B cell (primary cell): ENCODE results near the gene BCL11A. TPM values are rescaled to one million over a fixed set of nuclear protein-coding genes. Genes with fewer than 3 reads are reported as not detected.

Experiments
- ATAC-seq: fragments of 200-7000 bp; cut with Tn5 transposase; one replicate; pipeline ENCODE4 v1.10.0; 2021; ENCODE audit warnings: low read depth, mild to moderate bottlenecking, moderate number of reproducible peaks, moderate library complexity
- CTCF ChIA-PET: fragments of 350-600 bp; sonication (Branson Sonifier 250); formaldehyde crosslinking; loops from one replicate; lab custom pipeline; 2021; ENCODE audit warnings: antibody characterized with exemption, inconsistent platforms; lab: Charles Lee
- POLR2A ChIA-PET: fragments of 350-600 bp; sonication (Branson Sonifier 250); formaldehyde crosslinking; loops from one replicate; lab custom pipeline; 2021; ENCODE audit warnings: antibody characterized with exemption; lab: Charles Lee
- DNase-seq: peaks from one replicate; pipeline ENCODE4 v3.0.0; 2013
- H2AFZ ChIP-seq: 2 replicates; pipeline ENCODE4 v1.6.1; 2012; ENCODE audit warnings: mild to moderate bottlenecking, low read depth, low read length; ENCODE audit not compliant: insufficient read depth, poor library complexity, severe bottlenecking
- H3K27ac ChIP-seq, 2 donors: 1 replicate in 1 of 2; 2 replicates in 1 of 2; pipeline ENCODE4 v1.5.1; 2012 to 2013; ENCODE audit warnings: low read length in 2 of 2, mild to moderate bottlenecking in 2 of 2, moderate library complexity in 1 of 2
- H3K27me3 ChIP-seq, 4 experiments: fragments of 200-600 bp in 1 of 4; sonication (generic) in 1 of 4; replicated peaks in 1 of 4; 1 replicate in 2 of 4; 2 replicates in 2 of 4; pipeline versions ENCODE4 v1.6.1 to v1.7.0; 2013 to 2016; ENCODE audit warnings: low read length in 3 of 4, mild to moderate bottlenecking in 2 of 4, mixed read lengths in 1 of 4, moderate library complexity in 1 of 4; ENCODE audit not compliant: insufficient read depth in 4 of 4, control insufficient read depth in 3 of 4; ENCODE audit errors: control extremely low read depth in 1 of 4
- H3K36me3 ChIP-seq, 2 experiments: replicated peaks in 1 of 2; 1 replicate in 1 of 2; 2 replicates in 1 of 2; pipeline versions ENCODE4 v1.6.1 to v1.7.1; 2013; ENCODE audit warnings: low read length in 1 of 2; ENCODE audit not compliant: insufficient read depth in 2 of 2, control insufficient read depth in 1 of 2; ENCODE audit errors: control extremely low read depth in 1 of 2, extremely low read depth in 1 of 2
- H3K4me1 ChIP-seq, 2 donors: fragments of 200-600 bp in 1 of 2; sonication (generic) in 1 of 2; 1 replicate in 1 of 2; 2 replicates in 1 of 2; pipeline versions ENCODE4 v1.5.1 to v1.6.1; 2013 to 2017; ENCODE audit warnings: low read length in 2 of 2; ENCODE audit not compliant: control insufficient read depth in 2 of 2, insufficient read depth in 2 of 2
- H3K4me2 ChIP-seq: replicated peaks from 2 replicates; pipeline ENCODE3; 2012; ENCODE audit warnings: mild to moderate bottlenecking, low read depth, low read length; ENCODE audit not compliant: poor library complexity, severe bottlenecking
- H3K4me3 ChIP-seq, 5 experiments: fragments of 200-600 bp in 1 of 5; sonication (generic) in 1 of 5; 1 replicate in 3 of 5; 2 replicates in 2 of 5; pipeline versions ENCODE4 v1.5.1 to v1.7.0; 2011 to 2016; ENCODE audit warnings: low read length in 4 of 5, mild to moderate bottlenecking in 4 of 5, low read depth in 2 of 5, control low read depth in 1 of 5, moderate library complexity in 1 of 5; ENCODE audit not compliant: insufficient read depth in 1 of 5; ENCODE audit errors: control extremely low read depth in 1 of 5, extremely low read depth in 1 of 5
- H3K79me2 ChIP-seq: fragments of 200-600 bp; sonication (generic); one replicate; pipeline ENCODE4 v1.6.0; 2016; ENCODE audit warnings: low read length; ENCODE audit not compliant: control insufficient read depth, insufficient read depth
- H3K9ac ChIP-seq: fragments of 200-600 bp; sonication (generic); 2 replicates; pipeline ENCODE4 v1.6.1; 2017; ENCODE audit warnings: mild to moderate bottlenecking, low read length, moderate library complexity
- H3K9me3 ChIP-seq, 3 donors: one replicate each; pipeline versions ENCODE4 v1.6.1 to v1.7.1; 2013; ENCODE audit warnings: low read length in 2 of 3; ENCODE audit not compliant: control insufficient read depth in 2 of 3, insufficient read depth in 1 of 3; ENCODE audit errors: control extremely low read depth in 1 of 3
- H4K20me1 ChIP-seq: 2 replicates; pipeline ENCODE4 v1.6.0; 2012; ENCODE audit warnings: mild to moderate bottlenecking, low read length; ENCODE audit not compliant: insufficient read depth, control insufficient read depth, poor library complexity, severe bottlenecking
- H3K27ac Mint-ChIP-seq: one replicate; pipeline ENCODE4 v1.8.0; 2021; ENCODE audit warnings: mixed read lengths
- H3K27me3 Mint-ChIP-seq: one replicate; pipeline ENCODE4 v1.8.0; 2021; ENCODE audit warnings: mixed read lengths
- H3K4me1 Mint-ChIP-seq: one replicate; pipeline ENCODE4 v1.8.0; 2021; ENCODE audit warnings: mixed read lengths
- H3K4me3 Mint-ChIP-seq: one replicate; pipeline ENCODE4 v1.8.0; 2021; ENCODE audit warnings: mixed read lengths
- H3K9me3 Mint-ChIP-seq: one replicate; pipeline ENCODE4 v1.8.0; 2022; ENCODE audit warnings: mixed read lengths; ENCODE audit not compliant: insufficient read depth
- EZH2 ChIP-seq: IDR thresholded peaks from 2 replicates; pipeline ENCODE4 v1.6.1; 2012; ENCODE audit warnings: borderline replicate concordance, low read depth, mild to moderate bottlenecking, moderate library complexity, low read length; ENCODE audit not compliant: insufficient read depth, poor library complexity, severe bottlenecking
- WGBS: methylation state at CpG from one replicate; pipeline ENCODE4 v1.1.5; 2013; ENCODE audit warnings: missing lambda C conversion rate; ENCODE audit not compliant: insufficient coverage; 5-methylcytosine and 5-hydroxymethylcytosine counted together
- intact Hi-C: fragments of 100-400 bp; cut with micrococcal nuclease; formaldehyde crosslinking; loops from one replicate; pipeline ENCODE4 v1.10.0; 2022
- polyA plus RNA-seq: library from polyadenylated mRNA; depleted of rRNA; stranded (reverse); fragments of >200 nt; gene quantifications from 2 replicates; pipeline ENCODE4 v1.2.3, GENCODE V29; 2012
- total RNA-seq, 2 donors: library from RNA; stranded (reverse); fragments of 120-200 nt in 1 of 2; gene quantifications; 1 replicate in 1 of 2; 2 replicates in 1 of 2; pipeline versions ENCODE4 v1.2.3 to v1.2.4, GENCODE V29; 2013 to 2022
- TF ChIP-seq, protein P1 (sequence below): fragments of 200-600 bp; IDR thresholded peaks from one replicate; pipeline ENCODE4 v1.8.0; 2022; ENCODE audit warnings: antibody characterized with exemption, mild to moderate bottlenecking

Gene BCL11A
- total and polyA plus RNA-seq, 2 donors (not counting 1 experiment from before 2014, with no cell fraction given) = 81.8 to 383 TPM

DNA sequence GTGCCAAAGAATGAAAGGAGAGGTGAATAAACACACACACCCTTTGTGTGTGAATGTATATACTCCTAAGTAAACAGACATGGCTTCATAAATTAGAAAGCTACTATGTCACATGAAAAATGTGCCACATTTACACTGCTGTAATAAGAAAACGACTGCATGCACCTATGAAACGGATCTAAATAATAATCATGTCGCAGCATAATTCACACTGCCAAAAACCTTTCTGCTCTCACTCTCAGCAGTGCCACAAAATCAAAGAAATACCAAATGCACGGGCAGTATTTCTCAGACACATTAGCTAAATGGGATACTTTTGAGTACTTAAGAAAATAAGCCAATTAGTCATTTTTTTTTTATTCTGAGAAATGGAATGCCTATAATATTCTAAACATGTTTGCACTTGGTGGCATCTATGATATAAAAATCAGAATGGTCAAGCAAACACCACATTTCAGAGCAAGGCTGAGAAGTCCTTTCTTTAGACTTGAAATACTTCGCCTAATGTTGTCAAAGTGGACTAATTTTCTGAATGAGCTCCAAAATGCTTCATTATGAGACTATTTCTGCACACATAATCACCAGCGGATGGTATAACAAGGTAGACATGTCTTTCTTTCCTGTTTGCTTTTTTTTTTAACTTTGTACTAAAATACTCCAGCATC is 6.6 kb downstream of the BCL11A start:
- Histone ChIP-seq H3K79me2 (peaks cover 98% of the 10 kb centered on the region), H3K9me3 (no peaks in the 10 kb centered on the region), H3K4me1 (peaks cover 61 to 69% of the 10 kb centered on the region in 2 donors), H3K4me3 (peak overlapping the region; percentile 18 to 98 (median 36)), H2AFZ (no peak overlapping the region), H3K9ac (peak overlapping the region; percentile 90), H3K4me2 (peak overlapping the region; percentile 92), H3K27ac (peak overlapping the region; percentile 77 to 91), H3K27me3 (no peaks in the 10 kb centered on the region), H3K36me3 (peaks cover 9 to 58% of the 10 kb centered on the region in 2 experiments), H4K20me1 (peaks cover 61% of the 10 kb centered on the region)
- no peak for DNase-seq
- TF ChIP-seq EZH2 = no peak
- TF ChIP-seq, protein P1, sequence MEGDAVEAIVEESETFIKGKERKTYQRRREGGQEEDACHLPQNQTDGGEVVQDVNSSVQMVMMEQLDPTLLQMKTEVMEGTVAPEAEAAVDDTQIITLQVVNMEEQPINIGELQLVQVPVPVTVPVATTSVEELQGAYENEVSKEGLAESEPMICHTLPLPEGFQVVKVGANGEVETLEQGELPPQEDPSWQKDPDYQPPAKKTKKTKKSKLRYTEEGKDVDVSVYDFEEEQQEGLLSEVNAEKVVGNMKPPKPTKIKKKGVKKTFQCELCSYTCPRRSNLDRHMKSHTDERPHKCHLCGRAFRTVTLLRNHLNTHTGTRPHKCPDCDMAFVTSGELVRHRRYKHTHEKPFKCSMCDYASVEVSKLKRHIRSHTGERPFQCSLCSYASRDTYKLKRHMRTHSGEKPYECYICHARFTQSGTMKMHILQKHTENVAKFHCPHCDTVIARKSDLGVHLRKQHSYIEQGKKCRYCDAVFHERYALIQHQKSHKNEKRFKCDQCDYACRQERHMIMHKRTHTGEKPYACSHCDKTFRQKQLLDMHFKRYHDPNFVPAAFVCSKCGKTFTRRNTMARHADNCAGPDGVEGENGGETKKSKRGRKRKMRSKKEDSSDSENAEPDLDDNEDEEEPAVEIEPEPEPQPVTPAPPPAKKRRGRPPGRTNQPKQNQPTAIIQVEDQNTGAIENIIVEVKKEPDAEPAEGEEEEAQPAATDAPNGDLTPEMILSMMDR = no peak
- POLR2A ChIA-PET = interaction anchor here (0.6 to 1.4 kb wide), 4 partner anchors 31 to 398 kb away, joined by 3 to 7 read pairs (median 5); no protein-coding TSS in a partner anchor
- CTCF ChIA-PET = interaction anchor here (0.7 to 2.3 kb wide), 10 partner anchors 9 to 1522 kb away, joined by 3 to 10 read pairs (median 5); no protein-coding TSS in a partner anchor
- H3K9me3 Mint-ChIP-seq = no peaks in the 10 kb centered on the region
- H3K27me3 Mint-ChIP-seq = no peaks in the 10 kb centered on the region
- peak overlapping the region; percentile 91 for H3K27ac Mint-ChIP-seq
- peaks cover 63% of the 10 kb centered on the region for H3K4me1 Mint-ChIP-seq
- intact Hi-C loops = no loop called here
- WGBS = 17% methylated on average over 3 of the region's 6 CpGs
- H3K4me3 Mint-ChIP-seq = peak overlapping the region; percentile 97
- no peak for ATAC-seq

DNA sequence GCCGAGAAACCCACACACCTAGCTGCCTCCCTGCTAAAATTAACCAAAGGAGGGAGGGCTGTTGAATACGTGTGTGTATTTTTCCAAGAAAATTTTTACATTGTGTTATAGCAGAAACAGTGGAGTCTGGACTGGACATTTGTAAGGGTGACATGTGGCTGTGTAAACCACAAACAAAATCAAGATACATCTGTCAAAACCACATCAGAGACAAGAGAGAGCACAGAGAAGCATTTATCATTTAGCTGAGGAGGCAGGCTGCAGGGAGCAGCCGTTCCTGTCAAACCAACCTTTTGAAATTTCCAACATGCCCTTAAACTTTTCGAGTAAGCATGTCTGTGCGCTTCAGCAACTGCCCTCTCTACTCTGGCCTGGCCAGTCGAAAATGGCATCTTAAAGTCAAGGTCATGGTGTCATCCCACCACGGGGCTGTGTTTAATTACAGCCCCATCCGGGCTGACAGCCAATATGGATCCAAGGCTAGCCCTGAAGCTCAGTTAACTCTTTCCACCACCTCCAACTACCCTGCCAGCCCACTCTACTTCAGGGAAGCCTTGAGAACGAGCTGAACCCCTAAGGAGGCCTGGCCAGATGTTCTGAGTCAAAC is 8.4 kb downstream of the BCL11A start:
- no peak for TF ChIP-seq EZH2
- TF ChIP-seq, protein P1 = no peak
- DNase-seq = no peak
- intact Hi-C loops = no loop called here
- H3K79me2 ChIP-seq = peaks cover 100% of the 10 kb centered on the region
- CTCF ChIA-PET = interaction anchor here (0.8 to 2.8 kb wide), 8 partner anchors 10 to 1520 kb away, joined by 3 to 8 read pairs (median 4); no protein-coding TSS in a partner anchor
- peak overlapping the region; percentile 91 for H3K27ac Mint-ChIP-seq
- peaks cover 76 to 87% of the 10 kb centered on the region in 2 donors for H3K4me1 ChIP-seq
- 43% methylated on average over 6 of the region's 9 CpGs for WGBS
- peak overlapping the region; percentile 33 for H3K9ac ChIP-seq
- H3K27me3 ChIP-seq = no peaks in the 10 kb centered on the region
- peaks cover 11 to 76% of the 10 kb centered on the region in 2 experiments for H3K36me3 ChIP-seq
- peaks cover 51% of the 10 kb centered on the region for H4K20me1 ChIP-seq
- peaks cover 80% of the 10 kb centered on the region for H3K4me1 Mint-ChIP-seq
- ATAC-seq = no peak
- H3K9me3 Mint-ChIP-seq = no peaks in the 10 kb centered on the region
- H3K27ac ChIP-seq = peak overlapping the region; percentile 65 to 91
- POLR2A ChIA-PET = interaction anchor here (0.5 to 0.8 kb wide), 2 partner anchors 18 to 87 kb away, joined by 3 to 4 read pairs; no protein-coding TSS in a partner anchor
- no peaks in the 10 kb centered on the region for H3K9me3 ChIP-seq
- H3K4me3 ChIP-seq = peak overlapping the region in 2 of 5 experiments; percentile 3 to 25
- no peak overlapping the region for H2AFZ ChIP-seq
- no peaks in the 10 kb centered on the region for H3K27me3 Mint-ChIP-seq
- peak overlapping the region; percentile 92 for H3K4me2 ChIP-seq
- peak overlapping the region; percentile 97 for H3K4me3 Mint-ChIP-seq
